ENCODE data around the gene GAS6. TPM values are rescaled to one million over a fixed set of nuclear protein-coding genes. Genes with fewer than 3 reads are reported as not detected.

Gene GAS6
- total RNA-seq, 1 donor from 2014 or later: 71.5 TPM

DNA sequence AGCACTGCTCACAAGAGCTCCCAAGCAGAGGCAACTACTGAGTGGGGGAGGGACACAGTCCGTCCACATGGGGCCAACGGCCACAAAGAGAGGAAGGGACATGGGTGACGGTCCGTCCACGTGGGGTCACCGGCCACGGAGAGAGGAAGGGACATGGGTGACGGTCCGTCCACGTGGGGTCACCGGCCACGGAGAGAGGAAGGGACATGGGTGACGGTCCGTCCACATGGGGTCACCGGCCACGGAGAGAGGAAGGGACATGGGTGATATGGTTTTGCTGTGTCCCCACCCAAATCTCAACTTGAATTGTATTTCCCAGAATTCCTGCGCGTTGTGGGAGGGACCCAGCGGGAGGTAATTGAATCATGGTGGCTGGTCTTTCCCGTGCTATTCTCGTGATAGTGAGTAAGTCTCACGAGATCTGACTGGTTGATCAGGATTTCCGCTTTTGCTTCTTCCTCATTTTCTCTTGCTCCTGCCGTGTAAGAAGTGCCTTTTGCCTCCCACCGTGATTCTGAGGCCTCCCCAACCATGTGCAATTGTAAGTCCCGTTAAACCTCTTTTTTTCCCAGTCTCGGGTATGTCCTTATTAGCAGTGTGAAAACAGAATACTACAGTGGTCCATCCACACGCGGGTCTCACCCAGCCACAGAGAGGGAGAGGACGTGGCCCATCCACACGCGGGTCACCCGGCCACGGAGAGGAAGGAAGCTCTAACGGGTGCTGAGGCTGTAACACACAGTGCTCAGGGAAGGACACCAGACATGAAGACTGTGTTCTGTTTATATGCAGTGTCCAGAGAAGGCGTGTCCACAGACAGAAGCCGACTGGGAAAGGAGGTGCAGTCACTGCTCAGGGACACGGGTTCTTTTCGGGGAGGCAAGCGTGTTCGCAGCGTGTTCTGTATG is 48.5 kb downstream of the GAS6 start:
- H3K4me3 Mint-ChIP-seq: no peak overlapping the region
- peak overlapping the region; percentile 60 for H3K27ac Mint-ChIP-seq
- TF ChIP-seq, protein P1, sequence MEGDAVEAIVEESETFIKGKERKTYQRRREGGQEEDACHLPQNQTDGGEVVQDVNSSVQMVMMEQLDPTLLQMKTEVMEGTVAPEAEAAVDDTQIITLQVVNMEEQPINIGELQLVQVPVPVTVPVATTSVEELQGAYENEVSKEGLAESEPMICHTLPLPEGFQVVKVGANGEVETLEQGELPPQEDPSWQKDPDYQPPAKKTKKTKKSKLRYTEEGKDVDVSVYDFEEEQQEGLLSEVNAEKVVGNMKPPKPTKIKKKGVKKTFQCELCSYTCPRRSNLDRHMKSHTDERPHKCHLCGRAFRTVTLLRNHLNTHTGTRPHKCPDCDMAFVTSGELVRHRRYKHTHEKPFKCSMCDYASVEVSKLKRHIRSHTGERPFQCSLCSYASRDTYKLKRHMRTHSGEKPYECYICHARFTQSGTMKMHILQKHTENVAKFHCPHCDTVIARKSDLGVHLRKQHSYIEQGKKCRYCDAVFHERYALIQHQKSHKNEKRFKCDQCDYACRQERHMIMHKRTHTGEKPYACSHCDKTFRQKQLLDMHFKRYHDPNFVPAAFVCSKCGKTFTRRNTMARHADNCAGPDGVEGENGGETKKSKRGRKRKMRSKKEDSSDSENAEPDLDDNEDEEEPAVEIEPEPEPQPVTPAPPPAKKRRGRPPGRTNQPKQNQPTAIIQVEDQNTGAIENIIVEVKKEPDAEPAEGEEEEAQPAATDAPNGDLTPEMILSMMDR (IDR thresholded peaks at IDR 0.05; ENCODE audit: unreplicated experiment): no peak

DNA sequence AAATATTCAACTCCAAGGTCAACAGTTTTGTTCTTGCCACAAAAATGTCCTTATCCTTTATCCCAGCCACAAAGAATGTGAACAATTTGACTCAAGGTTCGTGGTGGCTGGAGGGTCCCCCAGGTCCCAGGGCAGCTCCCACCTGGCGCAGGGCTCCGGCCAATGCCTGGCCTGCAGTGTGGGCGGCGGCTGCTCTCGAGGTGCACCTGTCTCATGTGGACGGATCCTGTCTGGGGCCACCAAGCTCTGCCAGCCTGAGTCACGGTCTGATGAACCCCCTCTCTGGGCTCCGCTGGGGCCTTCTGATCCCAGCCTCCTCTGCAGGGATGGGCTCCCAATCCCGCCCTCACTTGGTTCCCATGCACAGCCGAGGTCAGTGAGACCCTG is 49.4 kb downstream of the GAS6 start:
- Mint-ChIP-seq H3K4me3 (no peak overlapping the region), H3K9me3 (peaks cover 4% of the 10 kb centered on the region), H3K4me1 (peaks cover 23% of the 10 kb centered on the region), H3K27me3 (ENCODE audit: low read depth) (no peaks in the 10 kb centered on the region), H3K36me3 (no peaks in the 10 kb centered on the region), H3K27ac (peak overlapping the region; percentile 80)
- TF ChIP-seq, protein P1 (IDR thresholded peaks at IDR 0.05; ENCODE audit: unreplicated experiment): no peak
- DNase-seq (ENCODE audit: low spot score in 2 of 2, unreplicated experiment in 2 of 2): no peak

More for the DNA sequence above, 48.5 kb downstream of the GAS6 start:
- peaks cover under 1% of the 10 kb centered on the region for H3K9me3 Mint-ChIP-seq
- DNase-seq (ENCODE audit: low spot score in 2 of 2, unreplicated experiment in 2 of 2): no peak
- H3K4me1 Mint-ChIP-seq: peaks cover 23% of the 10 kb centered on the region
- H3K36me3 Mint-ChIP-seq: no peaks in the 10 kb centered on the region
- no peaks in the 10 kb centered on the region for H3K27me3 Mint-ChIP-seq (ENCODE audit: low read depth)

DNA sequence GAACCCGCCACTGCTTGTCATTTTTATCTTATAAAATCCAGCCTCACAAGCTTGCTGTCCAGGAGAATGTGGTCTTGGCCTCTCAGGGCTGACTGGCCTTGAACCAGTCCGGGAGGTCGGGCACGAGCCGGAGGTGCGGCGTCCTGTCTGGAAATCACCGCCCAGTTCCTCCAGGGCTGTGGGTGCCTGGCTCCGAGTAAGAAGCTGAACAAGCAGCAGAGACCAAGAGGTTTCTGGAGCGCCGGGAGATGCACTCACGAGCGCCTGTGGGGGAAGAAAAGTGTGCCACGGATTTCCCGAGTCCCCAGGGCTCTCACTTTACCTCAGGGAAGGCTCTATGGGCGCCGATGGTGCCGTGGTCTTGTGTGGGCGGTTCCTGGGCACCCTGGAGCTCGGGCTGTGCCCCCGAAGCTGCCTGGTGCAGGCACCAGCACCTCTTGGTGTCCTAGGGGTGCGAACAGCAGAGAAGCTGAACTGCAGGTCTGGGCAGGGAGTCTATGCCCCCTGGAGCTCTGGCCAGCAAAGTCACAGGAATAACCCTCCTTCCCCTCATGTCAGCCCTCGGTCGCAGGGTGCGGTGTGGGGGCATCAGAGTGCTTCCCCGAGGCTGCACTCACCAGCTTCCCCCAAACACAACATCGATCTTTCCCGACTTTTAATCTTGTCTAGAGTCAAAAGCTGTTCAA is 50.0 kb downstream of the GAS6 start:
- Mint-ChIP-seq H3K36me3 (no peaks in the 10 kb centered on the region), H3K4me3 (no peak overlapping the region), H3K4me1 (peaks cover 23% of the 10 kb centered on the region), H3K27ac (peak overlapping the region; percentile 80), H3K9me3 (peaks cover 4% of the 10 kb centered on the region), H3K27me3 (ENCODE audit: low read depth) (no peaks in the 10 kb centered on the region)
- DNase-seq (ENCODE audit: low spot score in 2 of 2, unreplicated experiment in 2 of 2): no peak
- TF ChIP-seq, protein P1 (IDR thresholded peaks at IDR 0.05; ENCODE audit: unreplicated experiment): no peak

DNA sequence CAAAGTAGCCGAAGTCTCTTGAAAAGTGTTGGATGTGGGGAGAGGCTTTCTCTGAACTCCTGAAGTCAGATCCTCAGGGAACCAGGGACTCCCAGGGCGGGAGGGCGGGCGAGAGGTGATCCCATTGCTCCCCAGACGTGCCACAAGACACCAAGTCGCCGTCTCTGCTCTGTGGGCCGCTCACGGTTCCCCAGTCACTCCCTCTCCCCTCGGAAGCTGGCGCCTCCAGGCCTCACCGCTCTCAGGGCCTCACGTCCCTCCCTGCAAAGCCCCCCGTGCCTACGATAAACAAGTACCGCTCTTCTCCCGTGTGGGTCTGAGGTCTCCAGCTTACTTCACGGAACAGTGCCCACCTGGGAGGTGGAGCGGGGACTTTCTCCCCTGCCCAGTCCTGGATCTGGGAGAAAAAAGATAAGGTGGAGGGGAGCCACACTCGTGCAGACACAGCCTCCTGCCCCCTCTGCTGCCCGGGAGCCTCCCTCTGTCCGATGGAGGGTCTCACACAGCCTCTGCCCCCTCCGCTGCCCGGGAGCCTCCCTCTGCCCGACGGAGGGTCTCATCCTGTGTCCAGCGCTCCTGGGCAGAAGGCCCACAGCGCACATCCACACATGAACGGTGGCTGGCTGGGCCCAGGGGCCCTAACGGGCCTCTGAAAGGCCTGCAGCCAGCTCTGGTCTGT is 50.7 kb downstream of the GAS6 start:
- H3K27ac Mint-ChIP-seq: peak overlapping the region; percentile 80
- H3K36me3 Mint-ChIP-seq: no peaks in the 10 kb centered on the region
- TF ChIP-seq, protein P1 (IDR thresholded peaks at IDR 0.05; ENCODE audit: unreplicated experiment): no peak
- H3K4me1 Mint-ChIP-seq: peaks cover 23% of the 10 kb centered on the region
- H3K9me3 Mint-ChIP-seq: peaks cover 8% of the 10 kb centered on the region
- DNase-seq (ENCODE audit: low spot score in 2 of 2, unreplicated experiment in 2 of 2): no peak
- no peaks in the 10 kb centered on the region for H3K27me3 Mint-ChIP-seq (ENCODE audit: low read depth)
- no peak overlapping the region for H3K4me3 Mint-ChIP-seq

DNA sequence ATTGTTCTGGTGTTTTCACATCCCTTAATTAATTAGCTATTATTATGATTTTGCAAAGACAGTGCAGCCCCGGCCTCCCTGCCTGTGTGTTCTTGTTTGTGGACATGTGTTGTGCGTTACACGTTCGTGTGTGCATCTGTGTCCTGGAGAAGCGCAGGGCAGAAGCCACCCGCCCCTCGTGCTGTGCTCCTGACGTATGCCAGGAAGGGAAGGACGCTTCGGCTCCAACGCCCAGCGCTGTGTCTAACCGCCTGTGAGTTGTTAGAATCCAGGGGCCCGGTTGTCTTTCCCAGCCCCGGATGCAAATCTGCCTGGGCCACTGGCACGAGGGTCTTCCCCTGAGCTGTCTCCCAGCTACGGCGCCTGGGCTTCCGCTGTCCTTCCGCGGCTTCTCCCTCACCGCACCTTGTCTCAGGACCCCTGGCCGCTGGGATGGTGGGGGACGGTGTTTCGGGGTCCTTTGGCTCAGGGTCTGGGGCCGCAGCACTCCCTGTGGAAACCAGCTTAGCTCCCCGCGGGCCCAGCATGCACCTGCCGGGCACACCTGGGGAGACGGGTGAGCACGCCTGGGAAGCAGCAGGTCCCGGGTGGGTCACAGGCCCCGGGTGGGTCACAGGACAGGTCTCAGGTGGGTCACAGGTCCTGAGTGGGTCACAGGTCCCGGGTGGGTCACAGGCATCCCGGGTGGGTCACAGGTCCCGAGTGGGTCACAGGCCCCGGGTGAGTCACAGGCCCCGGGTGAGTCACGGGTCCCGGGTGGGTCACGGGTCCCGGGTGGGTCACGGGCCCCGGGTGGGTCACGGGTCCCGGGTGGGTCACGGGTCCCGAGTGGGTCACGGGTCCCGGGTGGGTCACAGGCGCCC is 51.5 kb downstream of the GAS6 start:
- Mint-ChIP-seq H3K27me3 (ENCODE audit: low read depth) (no peaks in the 10 kb centered on the region), H3K36me3 (peaks cover 3% of the 10 kb centered on the region), H3K27ac (no peak overlapping the region), H3K9me3 (peaks cover 12% of the 10 kb centered on the region), H3K4me3 (no peak overlapping the region), H3K4me1 (peaks cover 19% of the 10 kb centered on the region)
- TF ChIP-seq, protein P1 (IDR thresholded peaks at IDR 0.05; ENCODE audit: unreplicated experiment): no peak
- DNase-seq (ENCODE audit: low spot score in 2 of 2, unreplicated experiment in 2 of 2): no peak
